ENCODE measurements around the gene PGM5. TPM values are rescaled to one million over a fixed set of nuclear protein-coding genes. Genes with fewer than 3 reads are reported as not detected.
"Not testable (repeated sequence)": the region's sequence is repeated elsewhere in the genome, so short reads cannot be mapped to it uniquely, and the experiment has no call there.

PGM5 gene
- total RNA-seq, 1 experiment from 2014 or later, result 0.50 TPM

DNA sequence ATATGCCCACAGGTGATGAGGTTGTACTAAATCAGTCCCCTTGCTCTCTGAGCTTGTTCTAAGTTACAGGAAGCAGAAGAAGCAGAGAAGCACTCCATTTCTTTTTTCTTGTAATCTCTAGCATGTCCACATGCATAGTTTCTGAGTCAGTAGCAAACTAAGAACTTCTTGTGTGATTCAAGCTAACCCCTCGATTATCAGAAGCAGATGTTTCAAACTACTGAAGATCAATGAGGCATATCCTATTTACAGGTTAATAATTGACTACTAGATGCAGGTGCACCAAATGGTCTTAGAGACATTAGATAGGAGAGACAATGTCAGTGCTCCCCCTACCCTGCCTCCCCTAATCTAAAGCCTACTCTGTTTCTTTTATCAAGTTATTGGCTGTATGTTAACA lies 21.3 kb downstream of the PGM5 start:
- not testable (repeated sequence) for DNase-seq (ENCODE audit: low spot score)

DNA sequence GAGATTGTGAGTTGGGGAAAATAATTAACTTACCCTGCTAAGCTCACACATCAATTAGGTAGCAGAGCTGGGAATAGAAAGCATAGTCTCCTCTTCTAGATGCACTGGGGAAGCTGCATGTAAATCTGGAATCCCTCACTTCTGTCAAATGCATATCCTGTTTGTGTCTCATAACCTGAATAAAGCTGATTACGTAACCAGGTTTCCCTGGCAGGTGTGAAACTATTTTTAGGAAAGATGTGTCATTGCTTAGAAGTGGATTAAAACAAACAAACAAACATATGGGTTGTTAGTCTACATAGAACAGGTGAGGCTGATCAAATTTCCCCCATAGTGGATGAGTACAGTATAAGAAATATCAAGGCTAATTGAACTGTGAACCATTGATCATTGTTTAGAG lies 27.5 kb downstream of the PGM5 start:
- DNase-seq (ENCODE audit: low spot score), result not testable (repeated sequence)

- not testable (repeated sequence) for DNase-seq (ENCODE audit: low spot score)
Observed at GRCh38 chr9:68389558-68389957, 33.1 kb downstream of the PGM5 start.

DNA sequence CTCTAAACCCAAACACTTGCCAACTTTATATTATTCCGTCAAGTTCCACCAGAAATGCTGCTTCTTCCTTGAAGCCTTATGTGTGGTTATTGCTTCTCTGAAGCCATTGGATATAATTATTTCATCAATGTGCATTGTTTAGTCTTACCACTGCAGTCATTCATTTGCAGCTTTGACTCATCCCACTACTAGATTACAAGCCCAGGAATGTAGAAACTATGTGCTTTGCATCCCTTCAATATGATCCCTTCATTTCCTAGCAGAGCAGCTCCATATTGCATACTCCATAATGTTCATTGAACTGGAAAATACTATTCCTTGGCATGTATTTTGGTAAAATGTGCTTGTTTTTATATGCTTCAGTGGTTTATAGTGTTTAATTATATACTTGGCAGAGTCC lies 34.3 kb downstream of the PGM5 start:
- DNase-seq (ENCODE audit: low spot score), result not testable (repeated sequence)

GRCh38 chr9:68396411-68397094 lies 40.1 kb downstream of the PGM5 start:
- not testable (repeated sequence) for DNase-seq (ENCODE audit: low spot score)

GRCh38 chr9:68397095-68397423 lies 40.6 kb downstream of the PGM5 start:
- DNase-seq (ENCODE audit: low spot score), result peak; percentile 8

GRCh38 chr9:68397796-68398195 lies 41.4 kb downstream of the PGM5 start:
- not testable (repeated sequence) for DNase-seq (ENCODE audit: low spot score)

DNA sequence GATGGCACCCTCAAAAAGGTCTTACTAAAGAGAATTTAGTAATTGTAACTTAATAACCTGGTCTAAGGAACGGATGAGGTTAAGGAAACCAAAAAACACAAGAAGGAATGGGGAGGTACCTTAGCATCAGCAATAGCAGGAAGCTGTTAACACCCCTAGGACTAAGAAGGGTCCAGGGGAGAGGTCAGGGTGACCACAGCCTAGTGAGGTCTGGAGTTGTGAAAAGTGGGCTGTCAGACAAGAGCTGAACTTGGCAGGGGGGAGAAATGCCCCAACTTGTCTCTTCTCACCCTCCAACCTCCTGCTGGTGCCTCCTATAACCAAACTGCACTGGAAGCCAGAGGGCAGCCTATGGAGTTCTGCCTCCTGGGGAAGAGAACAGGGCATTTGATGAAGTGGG lies 41.9 kb downstream of the PGM5 start:
- DNase-seq (ENCODE audit: low spot score), result not testable (repeated sequence)

- not testable (repeated sequence) for DNase-seq (ENCODE audit: low spot score)
Observed at GRCh38 chr9:68404421-68405185, 48.2 kb downstream of the PGM5 start.

- DNase-seq (ENCODE audit: low spot score), result not testable (repeated sequence)
Observed at GRCh38 chr9:68411865-68412264, 55.5 kb downstream of the PGM5 start.

DNA sequence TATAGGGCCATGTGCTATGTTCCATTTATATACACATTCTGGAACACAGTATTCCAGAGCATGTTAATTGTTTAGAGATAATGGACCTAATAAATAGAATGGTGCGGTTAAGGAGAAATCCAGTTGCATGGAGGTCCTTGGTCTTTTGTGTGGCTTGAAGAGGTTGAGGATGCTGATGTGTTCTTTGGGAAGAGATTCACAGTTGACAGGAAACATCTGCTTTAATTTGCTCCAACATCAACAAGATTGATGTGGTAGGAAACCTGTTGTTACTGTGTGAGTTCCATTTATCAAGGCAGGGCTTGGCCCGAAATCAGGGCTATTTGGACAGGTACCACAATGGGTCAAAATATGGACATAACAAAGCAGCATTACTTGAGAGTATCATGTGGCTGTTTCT lies 56.3 kb downstream of the PGM5 start:
- DNase-seq (ENCODE audit: low spot score), result not testable (repeated sequence)

- DNase-seq (ENCODE audit: low spot score), result not testable (repeated sequence)
Observed at GRCh38 chr9:68415065-68415464, 58.7 kb downstream of the PGM5 start.

- DNase-seq (ENCODE audit: low spot score), result no peak
Observed at GRCh38 chr9:68416936-68417564, 60.6 kb downstream of the PGM5 start.

- DNase-seq (ENCODE audit: low spot score), result no peak
Observed at GRCh38 chr9:68417762-68418161, 61.4 kb downstream of the PGM5 start.

- DNase-seq (ENCODE audit: low spot score), result no peak
Observed at GRCh38 chr9:68418259-68418845, 61.9 kb downstream of the PGM5 start.

DNA sequence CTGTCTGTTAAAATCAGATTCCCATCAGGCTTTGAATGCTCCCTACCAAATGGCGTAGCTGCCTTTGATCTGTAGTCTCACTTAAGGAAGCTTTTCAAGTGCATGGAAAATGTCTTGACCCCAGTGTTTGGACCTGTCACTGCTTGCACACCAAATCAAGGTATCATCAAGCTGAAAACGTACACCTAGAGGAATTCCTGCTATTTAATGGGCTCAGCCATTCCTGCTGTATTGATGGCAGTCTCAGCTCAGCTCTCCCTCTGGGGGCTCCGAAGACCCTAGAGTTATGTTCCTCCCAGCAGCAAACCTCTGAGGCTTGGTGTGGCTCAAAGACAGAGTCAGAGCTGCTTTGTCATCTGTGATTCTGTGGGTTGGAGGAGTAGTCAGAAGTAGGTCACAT lies 63.5 kb downstream of the PGM5 start:
- no peak for DNase-seq (ENCODE audit: low spot score)

DNA sequence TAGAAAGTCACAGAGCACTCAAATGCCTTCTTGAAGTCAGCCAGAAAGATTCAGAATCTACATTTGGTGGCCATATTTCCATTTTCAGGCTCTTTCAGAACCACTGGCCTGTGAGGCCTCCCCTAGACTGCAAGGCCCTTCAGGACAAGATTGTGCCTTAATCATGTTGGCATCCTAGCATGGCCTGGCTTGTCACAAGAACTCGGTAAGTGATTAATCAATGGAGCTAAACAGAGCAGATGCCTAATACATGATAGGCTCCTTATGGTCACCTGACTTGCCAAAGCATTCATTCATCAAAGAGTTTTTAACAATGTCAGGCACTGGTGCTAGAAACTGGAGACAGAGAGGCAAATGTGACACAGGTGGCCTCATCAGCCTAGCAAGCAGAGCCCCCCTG lies 70.3 kb downstream of the PGM5 start:
- no peak for DNase-seq (ENCODE audit: low spot score)

DNA sequence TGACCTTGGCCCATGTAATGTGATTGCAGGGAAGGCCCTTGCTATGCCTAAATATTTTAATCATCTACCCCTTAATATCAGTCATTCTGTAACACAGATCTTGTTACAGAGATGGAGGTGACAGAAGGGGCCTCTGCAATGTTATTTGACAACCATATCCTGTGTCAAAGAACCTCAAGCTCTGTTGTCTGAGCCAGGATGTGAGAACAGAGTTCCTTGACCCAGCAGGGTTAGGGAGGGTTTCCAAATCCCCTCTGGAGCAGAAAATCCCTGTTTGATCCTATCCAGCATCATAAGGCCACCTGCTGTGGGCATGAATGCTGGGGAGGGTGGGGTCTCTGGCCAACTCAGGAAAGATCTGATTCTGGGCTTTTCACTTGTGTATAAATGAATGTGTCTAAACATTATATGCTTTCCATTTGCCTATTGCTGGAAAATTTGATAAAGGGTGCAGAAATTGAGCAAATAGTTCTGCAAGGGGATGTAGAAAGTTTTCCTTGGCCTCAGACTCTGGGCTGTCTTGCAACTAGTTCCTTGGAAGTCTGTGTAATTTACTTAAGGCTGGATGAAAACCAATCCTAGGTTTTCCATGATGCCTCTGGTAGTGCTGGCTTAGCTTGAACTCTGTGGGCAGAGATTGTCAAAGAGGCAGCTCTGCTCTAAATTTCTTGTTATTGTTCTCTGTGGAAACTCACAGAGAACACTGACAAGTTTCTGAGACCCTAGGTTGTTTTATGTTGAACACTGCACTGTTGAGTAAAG lies 71.0 kb downstream of the PGM5 start:
- DNase-seq (ENCODE audit: low spot score), result no peak

GRCh38 chr9:68428481-68428880 lies 72.1 kb downstream of the PGM5 start:
- no peak for DNase-seq (ENCODE audit: low spot score)

DNA sequence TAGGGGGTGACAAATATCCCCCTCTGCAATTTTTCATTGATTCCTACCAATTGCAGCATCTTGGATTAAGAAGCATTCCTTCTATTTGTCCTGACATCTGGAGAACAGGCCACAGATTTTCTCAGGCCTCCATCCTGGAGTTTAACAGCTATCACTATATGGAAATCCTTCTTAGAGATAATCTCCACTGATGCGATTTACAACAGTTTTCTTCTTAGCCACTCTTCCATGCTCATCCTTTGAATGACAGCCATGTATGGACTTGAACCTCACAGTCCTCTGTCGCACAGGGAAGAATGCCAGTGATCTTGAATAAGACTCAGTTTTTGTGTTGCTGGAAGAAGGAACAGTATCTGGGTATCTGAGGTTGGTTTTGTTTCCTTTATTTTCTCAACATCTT lies 73.2 kb downstream of the PGM5 start:
- no peak for DNase-seq (ENCODE audit: low spot score)

DNA sequence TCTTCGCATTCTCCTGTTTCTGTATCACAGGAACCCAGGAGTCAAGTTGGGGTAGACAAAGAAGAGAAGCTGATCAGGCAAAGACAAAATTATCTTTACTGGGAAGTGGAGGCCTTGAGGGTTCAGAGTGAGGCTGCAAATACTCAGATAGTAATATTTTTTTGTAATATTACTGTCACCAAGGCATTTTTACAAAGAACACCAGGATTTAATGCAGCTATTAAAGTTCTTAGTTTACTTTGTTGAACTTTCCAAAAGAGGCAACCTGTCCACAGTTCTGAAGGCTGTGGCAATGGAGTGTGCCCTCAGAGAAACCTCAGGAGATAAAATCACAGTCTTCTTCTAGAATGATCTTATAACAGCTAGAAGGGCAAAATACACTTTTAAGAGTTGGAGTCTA lies 74.9 kb downstream of the PGM5 start:
- DNase-seq (ENCODE audit: low spot score), result no peak
